ENCODE results near the gene ETV5.

DNA sequence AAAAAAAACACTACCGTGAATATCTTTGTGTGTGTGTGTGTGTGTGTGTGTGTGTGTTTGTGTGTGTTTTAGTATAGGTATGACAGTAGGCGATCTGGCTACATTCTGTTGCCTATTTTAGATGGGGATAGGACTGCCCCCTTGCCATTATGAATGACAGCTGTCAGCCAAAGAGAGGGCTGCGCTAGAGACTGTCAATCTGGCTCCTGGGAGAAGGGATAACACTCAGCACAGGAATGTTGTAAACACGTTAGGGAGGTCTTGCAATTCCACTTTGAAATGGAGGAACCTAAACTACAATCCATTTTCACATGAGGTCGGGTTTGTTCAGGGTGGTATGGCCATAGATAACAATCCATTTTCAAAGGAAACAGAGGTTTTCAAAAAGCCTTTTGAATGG lies 14.1 kb upstream of the ETV5 start:
- no peak for TF ChIP-seq POLR2A (IDR thresholded peaks at IDR 0.05)
- TF ChIP-seq, protein P1, sequence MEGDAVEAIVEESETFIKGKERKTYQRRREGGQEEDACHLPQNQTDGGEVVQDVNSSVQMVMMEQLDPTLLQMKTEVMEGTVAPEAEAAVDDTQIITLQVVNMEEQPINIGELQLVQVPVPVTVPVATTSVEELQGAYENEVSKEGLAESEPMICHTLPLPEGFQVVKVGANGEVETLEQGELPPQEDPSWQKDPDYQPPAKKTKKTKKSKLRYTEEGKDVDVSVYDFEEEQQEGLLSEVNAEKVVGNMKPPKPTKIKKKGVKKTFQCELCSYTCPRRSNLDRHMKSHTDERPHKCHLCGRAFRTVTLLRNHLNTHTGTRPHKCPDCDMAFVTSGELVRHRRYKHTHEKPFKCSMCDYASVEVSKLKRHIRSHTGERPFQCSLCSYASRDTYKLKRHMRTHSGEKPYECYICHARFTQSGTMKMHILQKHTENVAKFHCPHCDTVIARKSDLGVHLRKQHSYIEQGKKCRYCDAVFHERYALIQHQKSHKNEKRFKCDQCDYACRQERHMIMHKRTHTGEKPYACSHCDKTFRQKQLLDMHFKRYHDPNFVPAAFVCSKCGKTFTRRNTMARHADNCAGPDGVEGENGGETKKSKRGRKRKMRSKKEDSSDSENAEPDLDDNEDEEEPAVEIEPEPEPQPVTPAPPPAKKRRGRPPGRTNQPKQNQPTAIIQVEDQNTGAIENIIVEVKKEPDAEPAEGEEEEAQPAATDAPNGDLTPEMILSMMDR (IDR thresholded peaks at IDR 0.05), result no peak
- no peak for TF ChIP-seq POLR2AphosphoS5 (IDR thresholded peaks at IDR 0.05)
- no peak for TF ChIP-seq EP300 (IDR thresholded peaks at IDR 0.05)
